ENCODE measurements around the gene AGAP2.

GRCh38 chr12:57744777-57745484 is 6.4 kb upstream of the AGAP2 start, which contains the start of gene TSPAN31:
- TF ChIP-seq CTCF (IDR thresholded peaks at IDR 0.05) (peak in 1 of 4 experiments; percentile 35), POLR2A (IDR thresholded peaks at IDR 0.05) (peak; percentile 70 to 83)
